ENCODE measurements around the gene NR2E1. TPM values are rescaled to one million over a fixed set of nuclear protein-coding genes. Genes with fewer than 3 reads are reported as not detected.

NR2E1 gene
- polyA plus RNA-seq, 1 of the 3 experiments (the other 2 are of a cell fraction), result not detected

DNA sequence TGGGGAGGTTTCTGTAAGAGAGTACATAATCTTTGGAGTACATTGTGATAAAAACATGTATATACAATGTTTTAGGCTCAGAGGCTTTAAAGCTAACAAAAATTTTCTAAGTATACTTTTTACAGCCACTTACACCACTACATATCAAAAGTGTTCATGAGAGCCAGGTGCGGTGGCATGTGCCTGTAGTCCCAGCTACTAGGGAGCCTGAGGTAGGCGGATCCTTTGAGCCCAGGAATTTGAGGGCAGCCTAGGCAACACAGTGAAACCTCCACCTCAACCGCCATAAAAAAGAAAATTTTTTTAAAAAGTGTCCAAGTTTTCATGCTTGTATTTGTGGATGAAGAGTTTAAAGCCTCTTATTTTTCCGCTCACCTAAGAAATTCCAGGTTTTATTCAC lies 72.5 kb downstream of the NR2E1 start:
- ChIA-PET POLR2A (no interaction called here), CTCF (interaction anchor here (0.6 kb wide), 1 partner anchor 187 kb away, joined by 3 read pairs; no protein-coding TSS in a partner anchor)
- Histone ChIP-seq H3K9me2 (no peaks in the 10 kb centered on the region), H3K4me1 (ENCODE audit: control insufficient read depth in 1 of 2, insufficient read depth in 2 of 2, low read depth in 1 of 2, low read length in 1 of 2) (peaks cover 0 to 2% of the 10 kb centered on the region in 2 experiments; a peak in 1 of 4 replicates), H3K27ac (ENCODE audit: low read depth in 2 of 2, low read length in 1 of 2) (no peak overlapping the region), H3K4me2 (no peak overlapping the region), H2AFZ (ENCODE audit: low read depth) (no peak overlapping the region), H3K4me3 (ENCODE audit: low read depth in 2 of 2, low read length in 1 of 2) (no peak overlapping the region), H3K9me3 (no peaks in the 10 kb centered on the region), H3K9ac (no peak overlapping the region), H4K20me1 (ENCODE audit: insufficient read depth) (peaks cover 7% of the 10 kb centered on the region), H3K36me3 (replicated peaks in 1 of 2; ENCODE audit: control insufficient read depth in 1 of 2, insufficient read depth in 2 of 2, low read length in 1 of 2) (peaks cover 0 to 38% of the 10 kb centered on the region in 2 experiments), H3K27me3 (ENCODE audit: insufficient read depth) (no peaks in the 10 kb centered on the region), H3K79me2 (ENCODE audit: insufficient read depth) (peaks cover 72% of the 10 kb centered on the region), H3F3A (replicated peaks; ENCODE audit: insufficient read depth) (no peaks in the 10 kb centered on the region)
- DNase-seq, result no peak
- no peak for TF ChIP-seq RFX5 (IDR thresholded peaks at IDR 0.05; ENCODE audit: low read length)
- TF ChIP-seq GABPA (IDR thresholded peaks at IDR 0.05; ENCODE audit: low read depth), result no peak
- no peak for TF ChIP-seq MEF2A (IDR thresholded peaks at IDR 0.05; ENCODE audit: borderline replicate concordance, low read depth)
- no peak for TF ChIP-seq POLR2AphosphoS5 (IDR thresholded peaks at IDR 0.05; ENCODE audit: low read depth, low read length)
- no peak for TF ChIP-seq SIN3A (IDR thresholded peaks at IDR 0.05; ENCODE audit: borderline replicate concordance, low read depth, low read length)
- TF ChIP-seq MXI1 (IDR thresholded peaks at IDR 0.05; ENCODE audit: low read depth, low read length), result no peak
- TF ChIP-seq FOXM1 (IDR thresholded peaks at IDR 0.05; ENCODE audit: low read depth), result no peak
- TF ChIP-seq, protein P1, sequence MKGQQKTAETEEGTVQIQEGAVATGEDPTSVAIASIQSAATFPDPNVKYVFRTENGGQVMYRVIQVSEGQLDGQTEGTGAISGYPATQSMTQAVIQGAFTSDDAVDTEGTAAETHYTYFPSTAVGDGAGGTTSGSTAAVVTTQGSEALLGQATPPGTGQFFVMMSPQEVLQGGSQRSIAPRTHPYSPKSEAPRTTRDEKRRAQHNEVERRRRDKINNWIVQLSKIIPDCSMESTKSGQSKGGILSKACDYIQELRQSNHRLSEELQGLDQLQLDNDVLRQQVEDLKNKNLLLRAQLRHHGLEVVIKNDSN (IDR thresholded peaks at IDR 0.05; ENCODE audit: borderline replicate concordance, low read depth), result no peak
- WGBS (ENCODE audit: low lambda C conversion rate), result 98% methylated on average over 4 of the region's 4 CpGs

Other genes with a start within 250 kb of the NR2E1 start
- 13.2 TPM in 2 replicates for gene SEC63, start 207.8 kb upstream of the NR2E1 start, polyA plus RNA-seq (2012; rRNA removed)
- 10.1 and 12.9 TPM in 2 replicates for gene OSTM1, start 91.3 kb upstream of the NR2E1 start, polyA plus RNA-seq (2012; rRNA removed)
- 105 and 124 TPM in 2 replicates for gene SNX3, start 95.0 kb downstream of the NR2E1 start, polyA plus RNA-seq (2012; rRNA removed)
- gene AFG1L, start 129.0 kb downstream of the NR2E1 start, polyA plus RNA-seq (2012; rRNA removed), result 0.71 and 0.93 TPM in 2 replicates